Measurements from ENCODE around the gene GGNBP2.
A peak's percentile ranks its signal among the peaks of the same experiment; 100 is the strongest.

The GGNBP2 gene

GRCh38 chr17:36614081-36614480 lies 69.4 kb downstream of the GGNBP2 start:
- peaks cover 0 to 1% (median 0%) of the 10 kb centered on the region in 3 experiments for H3K27me3 ChIP-seq (ENCODE audit: control insufficient read depth in 3 of 3, insufficient read depth in 3 of 3, low read depth in 1 of 3, low read length in 3 of 3)
- no peak overlapping the region for H3K23ac ChIP-seq (ENCODE audit: low read depth, low read length, poor library complexity)
- H3K4ac ChIP-seq (ENCODE audit: low read length) = no peak overlapping the region
- H3K4me3 ChIP-seq (ENCODE audit: low read length in 2 of 2) = no peak overlapping the region
- no peaks in the 10 kb centered on the region for H3K79me1 ChIP-seq (ENCODE audit: low read depth, low read length)
- no peak overlapping the region for H4K8ac ChIP-seq (ENCODE audit: low read depth, low read length)
- no peak overlapping the region for H3K18ac ChIP-seq (ENCODE audit: low read length)
- H2BK5ac ChIP-seq (ENCODE audit: low read length) = no peak overlapping the region
- no peak overlapping the region for H4K91ac ChIP-seq (ENCODE audit: low read depth, low read length, poor library complexity)
- H3K14ac ChIP-seq (ENCODE audit: low read length) = no peak overlapping the region
- no peaks in the 10 kb centered on the region for H3K9me3 ChIP-seq (replicated peaks in 1 of 2; ENCODE audit: control insufficient read depth in 2 of 2, insufficient read depth in 1 of 2, low read depth in 1 of 2, low read length in 2 of 2)
- H3K9ac ChIP-seq (ENCODE audit: low read depth, low read length, poor library complexity) = no peak overlapping the region
- no peak overlapping the region for H2AK5ac ChIP-seq (ENCODE audit: low read depth, low read length)
- no peak overlapping the region for H2BK120ac ChIP-seq (ENCODE audit: low read depth, low read length)
- peaks cover 0 to 2% of the 10 kb centered on the region in 2 donors for H3K4me1 ChIP-seq (ENCODE audit: control insufficient read depth in 2 of 2, insufficient read depth in 1 of 2, low read depth in 1 of 2, low read length in 2 of 2)
- no peak overlapping the region for H3K4me2 ChIP-seq (ENCODE audit: insufficient read depth, low read length, poor library complexity, severe bottlenecking)
- no peak overlapping the region for H2AFZ ChIP-seq (ENCODE audit: low read length)
- H3K36me3 ChIP-seq (replicated peaks in 1 of 2; ENCODE audit: control insufficient read depth in 2 of 2, insufficient read depth in 2 of 2, low read length in 2 of 2) = no peaks in the 10 kb centered on the region
- no peak overlapping the region for H2BK15ac ChIP-seq (ENCODE audit: low read length)
- H3K27ac ChIP-seq (replicated peaks; ENCODE audit: low read length) = no peak overlapping the region
- DNase-seq (ENCODE audit: low spot score) = no peak
- no CpG with 5 or more reads among the region's 7 CpGs for WGBS, 2 donors (ENCODE audit: extremely low coverage in 2 of 2, insufficient read length in 2 of 2, insufficient replicate concordance in 1 of 2)
- no peak overlapping the region for H2BK12ac ChIP-seq (ENCODE audit: low read length)

DNA sequence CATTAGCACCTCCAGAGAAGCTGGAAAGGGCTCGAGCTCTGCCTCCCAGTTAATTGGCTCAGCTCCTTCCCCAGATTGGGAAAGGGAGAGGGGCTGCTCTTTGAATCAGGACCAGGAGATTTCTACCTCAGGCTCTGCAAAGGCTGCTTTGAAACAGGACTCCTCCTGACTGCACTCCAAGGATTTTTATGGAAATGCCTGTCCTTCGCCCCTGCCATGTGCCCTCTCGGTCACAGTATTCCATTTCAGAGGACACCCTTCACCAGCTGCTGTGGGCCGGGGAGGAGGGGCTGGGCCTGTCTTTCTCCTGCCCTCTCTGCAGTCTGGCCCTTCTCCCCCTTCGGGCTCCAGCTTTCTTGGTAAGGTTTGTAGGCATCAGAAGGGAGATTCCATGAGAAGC lies 70.2 kb downstream of the GGNBP2 start:
- no peak overlapping the region for H3K4ac ChIP-seq (ENCODE audit: low read length)
- H4K91ac ChIP-seq (ENCODE audit: low read depth, low read length, poor library complexity) = no peak overlapping the region
- no peaks in the 10 kb centered on the region for H3K9me3 ChIP-seq (replicated peaks in 1 of 2; ENCODE audit: control insufficient read depth in 2 of 2, insufficient read depth in 1 of 2, low read depth in 1 of 2, low read length in 2 of 2)
- H3K79me1 ChIP-seq (ENCODE audit: low read depth, low read length) = no peaks in the 10 kb centered on the region
- no peak overlapping the region for H3K23ac ChIP-seq (ENCODE audit: low read depth, low read length, poor library complexity)
- H2BK5ac ChIP-seq (ENCODE audit: low read length) = no peak overlapping the region
- H3K4me3 ChIP-seq (ENCODE audit: low read length in 2 of 2) = no peak overlapping the region
- no CpG with 5 or more reads among the region's 5 CpGs for WGBS, 2 donors (ENCODE audit: extremely low coverage in 2 of 2, insufficient read length in 2 of 2, insufficient replicate concordance in 1 of 2)
- peaks cover 0 to 1% (median 0%) of the 10 kb centered on the region in 3 experiments for H3K27me3 ChIP-seq (ENCODE audit: control insufficient read depth in 3 of 3, insufficient read depth in 3 of 3, low read depth in 1 of 3, low read length in 3 of 3)
- H3K4me2 ChIP-seq (ENCODE audit: insufficient read depth, low read length, poor library complexity, severe bottlenecking) = no peak overlapping the region
- H2AFZ ChIP-seq (ENCODE audit: low read length) = no peak overlapping the region
- no peak overlapping the region for H3K27ac ChIP-seq (replicated peaks; ENCODE audit: low read length)
- no peak overlapping the region for H2BK120ac ChIP-seq (ENCODE audit: low read depth, low read length)
- no peak overlapping the region for H3K14ac ChIP-seq (ENCODE audit: low read length)
- no peak overlapping the region for H2AK5ac ChIP-seq (ENCODE audit: low read depth, low read length)
- H3K4me1 ChIP-seq (ENCODE audit: control insufficient read depth in 2 of 2, insufficient read depth in 1 of 2, low read depth in 1 of 2, low read length in 2 of 2) = peaks cover 0 to 2% of the 10 kb centered on the region in 2 donors
- H3K9ac ChIP-seq (ENCODE audit: low read depth, low read length, poor library complexity) = no peak overlapping the region
- no peak overlapping the region for H3K18ac ChIP-seq (ENCODE audit: low read length)
- H4K8ac ChIP-seq (ENCODE audit: low read depth, low read length) = no peak overlapping the region
- H3K36me3 ChIP-seq (replicated peaks in 1 of 2; ENCODE audit: control insufficient read depth in 2 of 2, insufficient read depth in 2 of 2, low read length in 2 of 2) = no peaks in the 10 kb centered on the region
- H2BK15ac ChIP-seq (ENCODE audit: low read length) = no peak overlapping the region
- no peak overlapping the region for H2BK12ac ChIP-seq (ENCODE audit: low read length)
- DNase-seq (ENCODE audit: low spot score) = no peak

GRCh38 chr17:36616061-36617029 lies 71.6 kb downstream of the GGNBP2 start:
- Histone ChIP-seq H2BK12ac (ENCODE audit: low read length) (no peak overlapping the region), H2AFZ (ENCODE audit: low read length) (no peak overlapping the region)

DNA sequence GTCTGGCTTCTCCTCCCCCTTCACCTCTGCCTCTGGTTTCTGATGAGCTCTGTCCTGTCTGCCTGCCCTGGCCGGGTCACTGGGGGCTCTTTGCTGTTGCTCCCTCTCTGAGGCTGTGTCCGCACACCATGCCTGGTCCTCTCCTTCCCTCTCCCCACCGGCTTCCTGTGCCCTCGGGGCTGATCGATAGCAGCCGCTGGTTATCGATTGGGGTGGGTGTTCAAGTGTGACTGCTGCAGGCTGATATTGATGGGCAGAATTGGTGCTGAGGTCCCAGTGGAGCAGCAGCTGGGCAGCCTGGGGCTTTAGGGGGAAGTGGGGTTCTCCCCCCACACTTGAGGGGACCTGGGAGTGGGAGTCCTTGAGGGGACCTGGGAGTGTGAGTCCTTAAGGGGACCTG lies 73.1 kb downstream of the GGNBP2 start:
- Histone ChIP-seq H3K4me1 (ENCODE audit: control insufficient read depth in 2 of 2, insufficient read depth in 1 of 2, low read depth in 1 of 2, low read length in 2 of 2) (peaks cover 0 to 2% of the 10 kb centered on the region in 2 donors), H3K4me3 (ENCODE audit: low read length in 2 of 2) (no peak overlapping the region), H2BK12ac (ENCODE audit: low read length) (no peak overlapping the region), H3K4me2 (ENCODE audit: insufficient read depth, low read length, poor library complexity, severe bottlenecking) (no peak overlapping the region), H2BK120ac (ENCODE audit: low read depth, low read length) (no peak overlapping the region), H4K8ac (ENCODE audit: low read depth, low read length) (peak overlapping the region; percentile 74), H3K36me3 (replicated peaks in 1 of 2; ENCODE audit: control insufficient read depth in 2 of 2, insufficient read depth in 2 of 2, low read length in 2 of 2) (no peaks in the 10 kb centered on the region), H3K79me1 (ENCODE audit: low read depth, low read length) (no peaks in the 10 kb centered on the region), H3K18ac (ENCODE audit: low read length) (peak overlapping the region; percentile 67), H3K9me3 (replicated peaks in 1 of 2; ENCODE audit: control insufficient read depth in 2 of 2, insufficient read depth in 1 of 2, low read depth in 1 of 2, low read length in 2 of 2) (no peaks in the 10 kb centered on the region), H3K14ac (ENCODE audit: low read length) (no peak overlapping the region), H2BK5ac (ENCODE audit: low read length) (no peak overlapping the region), H3K9ac (ENCODE audit: low read depth, low read length, poor library complexity) (no peak overlapping the region), H2AFZ (ENCODE audit: low read length) (no peak overlapping the region), H2AK5ac (ENCODE audit: low read depth, low read length) (no peak overlapping the region), H2BK15ac (ENCODE audit: low read length) (peak overlapping the region; percentile 39), H3K27ac (replicated peaks; ENCODE audit: low read length) (no peak overlapping the region), H3K27me3 (ENCODE audit: control insufficient read depth in 3 of 3, insufficient read depth in 3 of 3, low read depth in 1 of 3, low read length in 3 of 3) (peaks cover 0 to 8% (median 0%) of the 10 kb centered on the region in 3 experiments), H3K23ac (ENCODE audit: low read depth, low read length, poor library complexity) (peak overlapping the region; percentile 48), H4K91ac (ENCODE audit: low read depth, low read length, poor library complexity) (no peak overlapping the region), H3K4ac (ENCODE audit: low read length) (no peak overlapping the region)
- DNase-seq (ENCODE audit: low spot score) = no peak
- no CpG with 5 or more reads among the region's 7 CpGs for WGBS, 2 donors (ENCODE audit: extremely low coverage in 2 of 2, insufficient read length in 2 of 2, insufficient replicate concordance in 1 of 2)

More at GRCh38 chr17:36616061-36617029, 71.6 kb downstream of the GGNBP2 start:
- no CpG with 5 or more reads among the region's 16 CpGs for WGBS, 2 donors (ENCODE audit: extremely low coverage in 2 of 2, insufficient read length in 2 of 2, insufficient replicate concordance in 1 of 2)
- H2BK5ac ChIP-seq (ENCODE audit: low read length) = no peak overlapping the region
- H3K36me3 ChIP-seq (replicated peaks in 1 of 2; ENCODE audit: control insufficient read depth in 2 of 2, insufficient read depth in 2 of 2, low read length in 2 of 2) = no peaks in the 10 kb centered on the region
- no peak overlapping the region for H4K91ac ChIP-seq (ENCODE audit: low read depth, low read length, poor library complexity)
- H3K4ac ChIP-seq (ENCODE audit: low read length) = no peak overlapping the region
- H3K27ac ChIP-seq (replicated peaks; ENCODE audit: low read length) = no peak overlapping the region
- H3K79me1 ChIP-seq (ENCODE audit: low read depth, low read length) = no peaks in the 10 kb centered on the region
- peak overlapping the region; percentile 12 for H2AK5ac ChIP-seq (ENCODE audit: low read depth, low read length)
- no peak overlapping the region for H2BK120ac ChIP-seq (ENCODE audit: low read depth, low read length)
- no peak overlapping the region for H2BK15ac ChIP-seq (ENCODE audit: low read length)
- no peak overlapping the region for H3K4me3 ChIP-seq (ENCODE audit: low read length in 2 of 2)
- H3K9me3 ChIP-seq (replicated peaks in 1 of 2; ENCODE audit: control insufficient read depth in 2 of 2, insufficient read depth in 1 of 2, low read depth in 1 of 2, low read length in 2 of 2) = no peaks in the 10 kb centered on the region
- no peak overlapping the region for H3K4me2 ChIP-seq (ENCODE audit: insufficient read depth, low read length, poor library complexity, severe bottlenecking)
- H3K27me3 ChIP-seq (ENCODE audit: control insufficient read depth in 3 of 3, insufficient read depth in 3 of 3, low read depth in 1 of 3, low read length in 3 of 3) = peaks cover 0 to 3% (median 0%) of the 10 kb centered on the region in 3 experiments
- H3K4me1 ChIP-seq (ENCODE audit: control insufficient read depth in 2 of 2, insufficient read depth in 1 of 2, low read depth in 1 of 2, low read length in 2 of 2) = peaks cover 0 to 2% of the 10 kb centered on the region in 2 donors
- DNase-seq (ENCODE audit: low spot score) = no peak
- no peak overlapping the region for H4K8ac ChIP-seq (ENCODE audit: low read depth, low read length)
- no peak overlapping the region for H3K14ac ChIP-seq (ENCODE audit: low read length)
- no peak overlapping the region for H3K18ac ChIP-seq (ENCODE audit: low read length)
- H3K23ac ChIP-seq (ENCODE audit: low read depth, low read length, poor library complexity) = no peak overlapping the region
- H3K9ac ChIP-seq (ENCODE audit: low read depth, low read length, poor library complexity) = no peak overlapping the region
